Stimulated activated CD4-positive, alpha-beta T cell treated with anti-CD3 and anti-CD28 coated beads, Interleukin-2, amount 100 ng/mL, for 4 hours (primary cell): Measurements from ENCODE around the gene ADPRS.

Experiments
- DNase-seq: peaks from one replicate; pipeline ENCODE4 v3.0.0-alpha.2; 2020; ENCODE audit warnings: low read depth

Gene ADPRS

DNA sequence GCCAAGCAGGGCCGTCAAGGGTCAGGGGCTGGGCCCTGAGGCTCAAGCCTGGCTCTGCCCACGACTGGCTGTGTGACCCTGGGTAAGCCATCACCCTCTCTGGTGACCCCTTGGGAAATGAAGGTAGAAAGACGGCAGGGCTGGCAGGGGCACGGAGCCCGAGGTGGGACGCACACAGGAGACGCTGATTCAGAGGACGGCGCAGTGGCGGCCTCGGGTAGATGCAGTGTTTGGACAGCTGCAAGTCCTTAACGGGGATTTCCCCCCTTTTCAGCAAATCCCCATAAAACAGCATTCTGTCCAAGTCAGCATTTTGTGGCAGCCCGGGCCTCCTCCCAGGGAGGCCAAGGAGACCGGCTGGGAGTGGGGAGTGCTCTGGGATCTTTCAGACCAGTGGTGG lies 19.6 kb downstream of the ADPRS start:
- DNase-seq: no peak

DNA sequence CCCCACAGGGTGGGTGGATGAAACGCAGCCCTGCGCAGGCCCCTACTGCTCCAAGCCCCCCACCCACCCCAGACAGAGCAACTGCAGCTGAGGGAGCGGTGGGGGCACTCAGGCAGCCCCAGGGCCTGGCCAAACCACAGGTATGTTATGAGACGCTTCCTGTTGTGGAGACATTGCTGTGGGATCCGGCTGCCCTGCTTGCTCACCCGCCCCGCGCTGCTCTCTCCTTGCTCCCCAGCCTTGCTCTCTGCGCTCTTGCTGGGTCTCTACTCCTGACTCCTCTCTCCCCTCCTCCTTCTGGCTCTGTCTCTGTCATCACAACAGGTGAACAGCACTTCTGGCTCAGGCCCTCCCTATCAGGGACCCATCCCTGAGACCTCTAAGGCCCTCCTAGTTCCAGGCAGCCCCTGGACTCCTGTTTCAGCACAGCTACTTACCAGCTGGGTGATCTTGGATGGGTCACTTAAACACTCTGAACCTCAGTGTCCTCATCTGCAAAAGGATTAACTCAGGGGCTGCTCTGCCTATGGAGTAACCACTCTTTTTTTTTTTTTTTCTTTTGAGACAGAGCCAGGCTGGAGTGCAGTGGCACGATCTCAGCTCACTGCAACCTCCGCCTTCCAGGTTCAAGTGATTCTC lies 20.5 kb downstream of the ADPRS start:
- DNase-seq: no peak

DNA sequence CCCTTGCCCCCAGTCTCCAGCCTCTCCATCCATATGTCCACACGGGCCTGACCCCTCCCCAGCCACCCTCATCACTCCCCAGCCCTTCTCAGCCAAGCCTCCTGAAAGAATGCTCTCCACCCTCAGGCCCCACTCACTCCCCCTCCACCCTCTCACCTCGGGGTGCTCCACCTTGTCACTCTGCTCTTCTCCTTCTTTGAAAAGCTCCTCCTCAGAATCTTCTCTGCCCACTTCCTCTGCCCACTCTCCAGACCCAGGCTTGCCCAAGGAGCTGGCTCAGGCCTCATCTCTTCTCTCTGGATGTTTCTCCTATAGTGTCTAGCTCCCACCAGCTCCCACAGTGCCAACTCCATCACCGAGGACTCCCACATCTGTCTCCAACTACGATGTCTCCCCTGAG lies 22.5 kb downstream of the ADPRS start:
- no peak for DNase-seq

DNA sequence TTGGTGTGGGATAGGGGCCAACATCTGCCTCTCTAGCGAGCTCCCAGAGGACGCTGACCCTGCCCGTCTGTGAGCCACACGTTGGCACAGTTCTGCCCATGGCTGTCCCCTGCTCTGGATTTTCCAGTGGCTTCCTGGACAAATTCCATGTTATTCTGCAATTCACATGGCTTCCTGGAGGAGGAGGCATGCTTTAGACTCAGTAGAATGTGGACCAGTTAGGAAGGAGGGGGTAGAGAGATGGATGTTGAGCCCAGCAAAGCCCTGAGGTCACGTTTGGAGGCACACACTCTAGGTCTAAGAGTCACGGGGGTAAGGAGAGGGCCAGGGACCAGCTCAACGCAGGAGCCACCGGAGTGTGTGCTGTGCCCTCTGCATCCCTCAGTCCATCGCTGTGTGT lies 24.1 kb downstream of the ADPRS start:
- DNase-seq: no peak

DNA sequence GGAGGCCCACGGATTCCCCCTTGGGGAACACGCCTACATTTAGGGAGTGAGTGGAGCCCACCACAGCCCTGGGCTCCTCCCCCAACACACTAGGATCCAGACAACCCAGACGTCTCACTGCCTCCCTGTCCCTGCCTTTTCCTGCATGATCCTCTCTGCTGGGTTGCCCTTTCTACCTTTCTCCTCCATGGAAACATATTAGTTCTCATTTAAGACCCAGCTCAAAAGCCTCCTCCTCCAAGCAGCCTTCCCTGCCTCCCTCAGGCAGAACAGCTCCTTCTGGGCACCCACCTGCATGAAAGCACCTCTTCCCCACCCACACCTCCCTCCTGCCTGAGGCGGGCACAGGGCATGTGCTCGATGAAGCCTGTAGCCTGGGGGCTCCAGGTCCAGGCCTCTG lies 25.7 kb downstream of the ADPRS start:
- no peak for DNase-seq

- DNase-seq: no peak
Measured at GRCh38 chr1:36115200-36115669, 26.5 kb downstream of the ADPRS start.

DNA sequence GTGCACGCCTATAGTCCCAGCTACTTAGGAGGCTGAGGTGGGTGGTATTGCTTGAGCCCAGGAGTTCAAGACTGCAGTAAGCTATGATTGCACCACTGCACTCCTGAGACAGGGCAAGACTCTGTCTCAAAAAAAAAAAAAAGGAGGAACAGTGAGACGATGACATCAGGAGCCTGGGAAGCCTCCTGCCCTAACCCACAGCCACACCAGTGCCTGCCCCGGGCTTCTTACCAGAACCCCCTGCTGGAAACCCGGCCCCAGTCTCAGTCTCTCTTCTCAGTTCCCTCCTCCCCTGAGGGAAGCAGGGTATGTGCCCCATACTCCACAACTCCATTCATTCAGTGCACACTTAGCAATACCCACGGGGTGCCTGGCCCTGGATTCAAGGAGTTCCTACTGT lies 27.2 kb downstream of the ADPRS start:
- no peak for DNase-seq

GRCh38 chr1:36116901-36117300 lies 28.2 kb downstream of the ADPRS start:
- DNase-seq: no peak

DNA sequence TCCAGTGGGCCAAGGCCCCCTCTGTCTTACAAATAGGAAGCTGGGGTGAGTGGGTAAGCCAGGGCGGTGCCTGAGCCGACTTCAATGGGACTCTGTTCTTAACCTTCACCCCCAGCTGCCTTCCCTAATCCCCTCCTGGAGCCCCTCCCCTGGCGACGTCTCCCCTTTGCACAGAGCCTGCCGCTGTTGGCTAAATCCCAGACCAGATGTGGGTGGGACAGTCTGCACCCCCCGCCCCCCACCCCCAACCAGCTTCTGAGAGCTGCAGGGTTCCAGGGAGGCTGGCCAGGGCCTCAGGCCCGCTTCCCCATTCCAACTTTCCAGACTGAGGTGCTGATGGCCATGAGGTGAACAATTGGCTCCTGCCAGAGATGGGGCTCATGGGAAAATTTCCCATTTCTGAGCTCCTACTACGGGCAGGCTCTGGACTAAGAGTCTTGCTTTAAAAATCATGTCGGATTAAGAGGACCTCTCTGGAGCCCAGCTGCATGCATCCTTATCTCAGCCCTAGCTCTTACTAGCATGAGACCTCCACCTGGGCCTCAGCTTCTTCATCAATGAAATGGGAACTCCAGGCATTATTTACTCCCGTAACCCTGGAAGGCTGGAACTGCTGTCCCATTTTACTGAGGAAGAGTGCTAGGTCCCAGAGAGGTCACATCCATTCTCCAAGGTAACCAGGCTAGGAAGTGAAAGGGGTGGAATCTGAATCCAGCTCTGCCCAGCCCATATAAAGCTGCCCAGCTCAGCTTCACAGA lies 29.9 kb downstream of the ADPRS start:
- DNase-seq: no peak

- DNase-seq: no peak
Measured at GRCh38 chr1:36119456-36119855, 30.8 kb downstream of the ADPRS start.

DNA sequence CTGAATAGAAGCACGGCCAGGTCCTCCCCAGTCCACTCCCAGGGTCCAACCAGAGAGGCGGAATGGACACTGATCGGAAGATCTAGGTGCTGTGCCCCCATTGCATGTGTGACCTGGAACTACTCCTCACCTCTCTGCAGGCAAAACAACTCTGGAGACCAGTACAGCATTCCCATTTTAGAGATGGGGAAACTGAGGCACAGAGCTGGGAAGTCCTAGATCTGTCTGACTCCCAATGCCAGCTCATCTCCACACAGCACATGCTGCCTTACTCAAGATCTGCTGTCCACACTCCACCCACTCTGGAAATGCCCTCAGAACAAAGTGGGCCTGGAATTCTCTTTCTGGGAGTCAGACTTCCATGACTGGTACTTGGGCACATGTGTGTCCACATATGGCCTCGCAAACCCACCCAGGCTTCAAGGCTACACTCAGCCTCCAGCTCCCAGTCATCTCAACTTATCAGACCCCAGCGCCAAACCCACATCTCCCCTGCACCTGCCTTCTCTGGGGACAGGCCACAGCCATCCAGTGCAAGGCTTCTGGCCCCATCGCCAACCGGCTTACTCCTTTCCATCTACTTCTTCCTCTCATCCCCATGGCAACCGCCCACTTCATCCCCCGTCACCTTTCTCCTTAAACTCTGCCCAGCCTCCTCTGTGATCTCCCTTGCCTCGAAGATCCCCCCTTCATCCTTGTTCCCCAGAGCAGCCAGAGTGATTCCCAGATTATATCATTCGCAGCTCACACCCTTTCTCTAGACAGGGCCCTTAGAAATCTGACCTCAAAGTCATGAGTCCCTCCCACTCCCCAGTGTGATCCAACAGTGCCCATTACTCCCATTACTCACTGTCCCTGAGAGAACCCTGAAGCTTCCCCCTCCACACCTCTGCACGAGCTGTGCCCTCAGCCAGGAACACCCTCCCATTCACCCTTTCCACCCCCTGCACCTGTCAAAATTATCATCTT lies 33.7 kb downstream of the ADPRS start:
- no peak for DNase-seq

DNA sequence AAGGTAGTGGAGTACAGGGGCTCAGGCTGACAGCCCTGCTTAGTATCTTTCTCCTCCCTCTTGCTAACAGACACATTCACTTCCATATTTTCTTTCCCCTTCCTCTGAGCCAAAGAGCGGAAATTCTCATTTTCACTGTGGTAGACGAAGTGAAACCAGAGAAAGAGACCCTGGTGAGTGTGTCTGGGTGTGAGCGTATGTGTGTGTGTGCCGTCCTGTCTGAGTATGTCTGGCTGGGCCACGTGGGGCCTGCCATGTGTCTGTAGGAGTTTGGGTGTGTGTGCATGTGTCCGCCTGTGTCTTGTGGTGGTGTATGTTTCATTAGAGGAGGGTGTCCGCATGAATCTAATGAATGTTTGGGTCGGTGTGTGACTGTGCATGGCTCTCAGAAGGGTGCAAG lies 34.7 kb downstream of the ADPRS start:
- DNase-seq: no peak

- DNase-seq: no peak
Measured at GRCh38 chr1:36124404-36125128, 35.9 kb downstream of the ADPRS start.

GRCh38 chr1:36125129-36125991 lies 36.7 kb downstream of the ADPRS start, which contains the start of gene COL8A2:
COL8A2 (minus strand) TSS chr1:36125222; CDS start chr1:36100242, 24,980 bp downstream.
- no peak for DNase-seq

DNA sequence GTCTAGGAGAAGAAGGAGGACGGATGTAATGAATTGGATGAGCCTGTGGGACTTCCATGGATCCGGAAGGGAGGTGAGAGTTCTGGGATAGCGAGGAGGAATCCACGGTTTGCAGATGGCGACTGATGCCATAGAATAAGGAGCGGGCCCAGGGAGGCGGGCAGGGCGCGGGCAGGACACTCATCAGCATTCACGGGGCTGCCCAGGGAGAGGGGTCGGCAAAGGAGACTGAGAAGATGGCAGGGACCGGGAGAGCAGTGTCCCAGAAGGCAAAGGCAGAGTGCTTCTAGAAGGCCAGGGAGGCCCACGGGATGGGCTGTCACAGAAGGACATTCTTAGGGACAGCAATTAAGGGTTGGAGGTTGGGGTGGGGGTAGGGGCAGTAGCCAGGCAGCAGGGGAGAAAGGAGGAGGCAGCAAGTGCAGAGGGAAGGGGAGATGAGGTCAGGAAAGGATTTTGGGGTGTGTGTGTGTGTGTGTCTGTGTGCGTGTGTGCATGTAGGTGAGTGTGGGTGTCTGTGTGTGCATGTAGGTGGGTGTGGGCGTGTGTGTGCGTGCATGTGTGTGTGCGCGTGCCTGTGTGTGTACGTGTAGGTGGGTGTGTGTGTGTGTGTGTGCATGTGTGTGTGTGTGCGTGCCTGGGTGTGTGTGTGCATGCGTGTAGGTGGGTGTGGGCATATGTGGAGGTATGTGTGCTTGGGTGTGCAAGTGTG lies 37.5 kb downstream of the ADPRS start:
- DNase-seq: no peak

DNA sequence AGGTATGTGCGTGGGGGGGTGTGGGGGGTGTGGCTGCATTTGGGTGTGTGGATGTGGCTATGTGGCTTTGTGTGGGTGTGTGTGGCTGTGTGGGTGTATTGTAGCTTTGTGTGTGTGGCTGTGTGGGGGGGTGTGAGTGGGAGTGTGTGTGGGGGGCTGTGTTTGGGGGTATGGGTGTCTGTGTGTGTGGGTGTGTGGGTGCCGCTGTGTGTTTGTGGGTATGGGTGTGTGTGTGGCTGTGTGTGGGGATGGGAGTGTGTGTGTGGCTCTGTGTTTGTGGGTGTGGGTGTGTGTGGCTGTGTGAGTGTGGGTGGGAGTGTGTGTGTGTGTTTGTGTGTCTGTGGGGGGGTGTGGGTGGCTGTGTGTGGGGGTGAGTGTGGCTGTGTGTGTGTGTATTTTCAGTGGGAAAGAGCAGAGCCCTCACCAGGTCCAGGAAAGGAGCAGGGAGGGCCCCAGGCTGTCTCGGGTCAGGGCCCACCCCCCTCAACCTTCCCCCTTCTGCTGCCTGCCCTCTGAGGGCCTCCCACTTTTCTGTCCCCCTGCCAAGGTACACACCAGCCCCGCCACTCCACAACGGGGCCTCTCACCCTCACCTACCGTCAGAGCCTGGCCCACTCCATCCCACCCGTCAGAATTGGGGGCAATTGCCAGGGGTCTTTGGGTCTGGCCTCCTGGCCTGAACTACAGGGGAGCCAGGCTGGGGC lies 38.3 kb downstream of the ADPRS start:
- DNase-seq: peak; percentile 24

DNA sequence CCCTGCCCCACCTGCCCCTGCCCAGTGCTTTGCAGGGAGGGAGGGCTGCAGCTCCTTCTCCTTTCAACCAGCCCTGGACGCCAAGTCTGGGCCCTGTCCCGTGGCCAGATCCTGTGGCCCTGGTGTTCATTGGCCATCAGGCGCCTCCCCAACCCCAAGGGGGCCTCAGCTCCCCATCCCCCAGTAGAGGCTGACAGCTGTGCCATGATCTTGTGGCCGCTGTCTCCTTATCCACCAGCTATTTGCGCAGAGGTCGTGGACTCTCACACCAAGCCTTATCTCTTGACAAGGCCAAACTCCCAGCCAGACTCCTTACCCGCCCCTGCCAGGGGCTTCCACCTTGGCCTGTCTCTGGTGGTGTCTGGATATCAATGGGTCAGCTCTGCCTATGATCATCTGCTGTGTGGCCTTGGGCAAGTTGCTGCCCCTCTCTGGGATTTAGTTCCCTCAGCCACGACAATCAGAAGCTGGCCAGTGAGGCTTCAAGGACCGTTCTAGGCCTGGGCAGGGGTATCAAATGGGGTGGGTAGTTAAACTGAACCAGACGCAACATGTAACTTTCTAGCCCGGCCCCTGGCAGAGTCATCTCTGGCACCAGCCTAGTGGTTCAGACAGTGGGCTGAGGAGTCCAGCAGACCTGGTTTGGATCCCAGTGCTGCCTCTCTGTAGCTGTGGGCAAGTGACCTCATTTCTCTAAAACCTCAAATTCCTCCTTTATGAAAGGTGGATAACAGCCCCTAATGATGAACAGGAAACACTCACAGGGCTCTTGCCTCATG lies 39.6 kb downstream of the ADPRS start:
- DNase-seq: no peak

GRCh38 chr1:36128905-36129206 lies 40.2 kb downstream of the ADPRS start:
- no peak for DNase-seq

DNA sequence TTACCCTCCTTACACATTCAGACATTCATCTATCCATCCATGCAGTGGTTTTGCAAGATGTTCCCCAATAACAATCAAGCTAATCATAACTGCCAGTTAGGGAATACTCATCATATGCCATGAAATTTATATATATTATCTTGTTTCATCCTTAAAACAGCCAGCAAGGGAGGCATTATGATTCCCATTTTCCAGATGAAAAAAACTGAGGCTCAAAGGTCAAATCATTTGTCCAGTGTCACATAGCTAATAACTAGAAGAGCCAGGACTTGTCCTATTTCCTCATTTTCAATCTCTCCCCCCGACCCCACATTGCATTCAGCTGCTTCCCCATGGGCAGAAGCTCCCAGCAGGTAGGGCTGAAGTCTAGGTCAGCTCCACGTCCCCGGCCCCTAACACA lies 43.3 kb downstream of the ADPRS start:
- DNase-seq: no peak
